ENCODE data around the gene EGFL7.
"Not testable (repeated sequence)": the region's sequence is repeated elsewhere in the genome, so short reads cannot be mapped to it uniquely, and the experiment has no call there.

The EGFL7 gene

GRCh38 chr9:136624184-136624951 lies 38.3 kb upstream of the EGFL7 start:
- DNase-seq (ENCODE audit: low read depth), result no peak

- DNase-seq (ENCODE audit: low read depth), result no peak
These were observed 37.3 kb upstream of the EGFL7 start for GRCh38 chr9:136625101-136626065.

GRCh38 chr9:136626066-136626725 lies 36.5 kb upstream of the EGFL7 start:
- no peak for DNase-seq (ENCODE audit: low read depth)

GRCh38 chr9:136626740-136627642 lies 35.7 kb upstream of the EGFL7 start:
- no peak for DNase-seq (ENCODE audit: low read depth)

GRCh38 chr9:136627703-136628102 lies 35.0 kb upstream of the EGFL7 start:
- no peak for DNase-seq (ENCODE audit: low read depth)

- DNase-seq (ENCODE audit: low read depth), result no peak
These were observed 34.4 kb upstream of the EGFL7 start for GRCh38 chr9:136628268-136628667.

GRCh38 chr9:136629001-136629878 lies 33.5 kb upstream of the EGFL7 start:
- DNase-seq (ENCODE audit: low read depth), result no peak

- DNase-seq (ENCODE audit: low read depth), result no peak
These were observed 32.6 kb upstream of the EGFL7 start for GRCh38 chr9:136629879-136630661.

- no peak for DNase-seq (ENCODE audit: low read depth)
These were observed 32.1 kb upstream of the EGFL7 start for GRCh38 chr9:136630662-136630992.

- DNase-seq (ENCODE audit: low read depth), result peak; percentile 64
These were observed 31.4 kb upstream of the EGFL7 start for GRCh38 chr9:136631038-136632000.

- DNase-seq (ENCODE audit: low read depth), result not testable (repeated sequence)
These were observed 30.6 kb upstream of the EGFL7 start for GRCh38 chr9:136632072-136632471.

- DNase-seq (ENCODE audit: low read depth), result not testable (repeated sequence)
These were observed 30.1 kb upstream of the EGFL7 start for GRCh38 chr9:136632491-136633106.

- no peak for DNase-seq (ENCODE audit: low read depth)
These were observed 27.8 kb upstream of the EGFL7 start for GRCh38 chr9:136634904-136635303.

- no peak for DNase-seq (ENCODE audit: low read depth)
These were observed 22.3 kb upstream of the EGFL7 start for GRCh38 chr9:136640171-136641111.

- no peak for DNase-seq (ENCODE audit: low read depth)
These were observed 20.2 kb upstream of the EGFL7 start for GRCh38 chr9:136642439-136642921.

- DNase-seq (ENCODE audit: low read depth), result no peak
These were observed 18.9 kb upstream of the EGFL7 start for GRCh38 chr9:136643596-136644342.

Measured in T-helper 22 cell (primary cell).